Ishikawa (cell line): ENCODE results near the gene MCM7.

Experiments
- EP300 ChIP-seq: IDR thresholded peaks from 2 replicates; pipeline ENCODE4 v1.6.1; 2012; ENCODE audit warnings: borderline replicate concordance
- TAF1 ChIP-seq: IDR thresholded peaks from 2 replicates; pipeline ENCODE4 v1.6.1; 2012; ENCODE audit warnings: low read depth, mild to moderate bottlenecking
- TEAD4 ChIP-seq: IDR thresholded peaks from 2 replicates; pipeline ENCODE4 v1.6.1; 2012
- TF ChIP-seq, protein P1 (sequence below): IDR thresholded peaks from 2 replicates; pipeline ENCODE4 v1.6.1; 2012

- TF ChIP-seq, protein P1, sequence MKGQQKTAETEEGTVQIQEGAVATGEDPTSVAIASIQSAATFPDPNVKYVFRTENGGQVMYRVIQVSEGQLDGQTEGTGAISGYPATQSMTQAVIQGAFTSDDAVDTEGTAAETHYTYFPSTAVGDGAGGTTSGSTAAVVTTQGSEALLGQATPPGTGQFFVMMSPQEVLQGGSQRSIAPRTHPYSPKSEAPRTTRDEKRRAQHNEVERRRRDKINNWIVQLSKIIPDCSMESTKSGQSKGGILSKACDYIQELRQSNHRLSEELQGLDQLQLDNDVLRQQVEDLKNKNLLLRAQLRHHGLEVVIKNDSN: no peak
- TF ChIP-seq TAF1: no peak
- no peak for TF ChIP-seq EP300
- no peak for TF ChIP-seq TEAD4
Measured at GRCh38 chr7:100107890-100108289, 6.7 kb upstream of the MCM7 start.
